ENCODE measurements around the gene RIBC1.

- TF ChIP-seq CTCF (conservative IDR thresholded peaks at IDR 0.05; ENCODE audit: low read length), result no peak
- no peak for TF ChIP-seq EZH2phosphoT487 (IDR thresholded peaks at IDR 0.05; ENCODE audit: borderline replicate concordance)
Measured at GRCh38 chrX:53373307-53373706, 49.4 kb upstream of the RIBC1 start.

Data from Loucy (cell line).